GM19193 (cell line): Measurements from ENCODE around the gene SYT6.

Experiments
- POLR2A ChIP-seq: IDR thresholded peaks from 4 replicates; pipeline ENCODE4 v1.6.1; 2011; ENCODE audit not compliant: insufficient read depth, insufficient read length; ENCODE audit errors: extremely low read depth

Gene SYT6

GRCh38 chr1:114167226-114167625, 13.6 kb upstream of the SYT6 start:
- no peak for TF ChIP-seq POLR2A

- TF ChIP-seq POLR2A: no peak
Observed at GRCh38 chr1:114164840-114165543, 11.3 kb upstream of the SYT6 start.

GRCh38 chr1:114159941-114160340, 6.3 kb upstream of the SYT6 start:
- no peak for TF ChIP-seq POLR2A

- TF ChIP-seq POLR2A: no peak
Observed at GRCh38 chr1:114157275-114157660, 3.6 kb upstream of the SYT6 start.

- no peak for TF ChIP-seq POLR2A
Observed at GRCh38 chr1:114156538-114157274, 3.0 kb upstream of the SYT6 start.

GRCh38 chr1:114155706-114156105, 2.0 kb upstream of the SYT6 start:
- TF ChIP-seq POLR2A: no peak

GRCh38 chr1:114154963-114155322, 1.3 kb upstream of the SYT6 start:
- TF ChIP-seq POLR2A: no peak

- TF ChIP-seq POLR2A: no peak
Observed at GRCh38 chr1:114154146-114154962, 685 bp upstream of the SYT6 start.

GRCh38 chr1:114152508-114153260, 985 bp downstream of the SYT6 start:
- no peak for TF ChIP-seq POLR2A

- TF ChIP-seq POLR2A: no peak
Observed at GRCh38 chr1:114152089-114152507, 1.6 kb downstream of the SYT6 start.

GRCh38 chr1:114150016-114150415, 3.7 kb downstream of the SYT6 start:
- no peak for TF ChIP-seq POLR2A

- TF ChIP-seq POLR2A: no peak
Observed at GRCh38 chr1:114149211-114149610, 4.5 kb downstream of the SYT6 start.

- no peak for TF ChIP-seq POLR2A
Observed at GRCh38 chr1:114145504-114146151, 8.0 kb downstream of the SYT6 start.

- no peak for TF ChIP-seq POLR2A
Observed at GRCh38 chr1:114144016-114144415, 9.7 kb downstream of the SYT6 start.
